Adipose tissue (tissue), 3 donors: ENCODE data around the gene KIF25. TPM values are rescaled to one million over a fixed set of nuclear protein-coding genes. Genes with fewer than 3 reads are reported as not detected.

Source experiments
- H3K27ac ChIP-seq: one replicate; pipeline ENCODE4 v1.5.1; 2013; ENCODE audit warnings: low read depth, low read length
- WGBS, 3 donors: extraction: QIAGEN DNeasy Blood & Tissue Kit; methylation state at CpG; one replicate each; pipeline ENCODE4 v1.1.7; 2013; 5-methylcytosine and 5-hydroxymethylcytosine counted together
- polyA plus RNA-seq, 3 donors: library from polyadenylated mRNA; stranded (reverse); fragments of 200-250 nt; gene quantifications; one replicate each; pipeline ENCODE4 v1.2.3, GENCODE V29; 2013
- donor health status: healthy with polysubstance abuse.
- donor health status: Bipolar disorder and iron deficiency.
- donor health status: healthy.

Gene KIF25
- polyA plus RNA-seq, 3 donors = 0.22 to 1.6 (median 0.65) TPM

GRCh38 chr6:168053086-168053956 lies 55.9 kb downstream of the KIF25 start:
- H3K27ac ChIP-seq = no peak overlapping the region
- 87 to 88% (median 87%) methylated on average over 38 of the region's 38 CpGs for WGBS, 3 donors

- WGBS, 3 donors = 88 to 94% (median 91%) methylated on average over 13 to 14 of the region's 14 CpGs
- H3K27ac ChIP-seq = no peak overlapping the region
Measured at GRCh38 chr6:168053957-168054471, 56.5 kb downstream of the KIF25 start.

- 55 to 72% (median 60%) methylated on average over 18 of the region's 18 CpGs for WGBS, 3 donors
- no peak overlapping the region for H3K27ac ChIP-seq
Measured at GRCh38 chr6:168054765-168055560, 57.5 kb downstream of the KIF25 start.

GRCh38 chr6:168055696-168056489 lies 58.4 kb downstream of the KIF25 start:
- H3K27ac ChIP-seq = no peak overlapping the region
- 92 to 94% (median 93%) methylated on average over 22 of the region's 22 CpGs for WGBS, 3 donors

GRCh38 chr6:168056892-168057527 lies 59.5 kb downstream of the KIF25 start:
- 88 to 95% (median 94%) methylated on average over 23 to 24 of the region's 24 CpGs for WGBS, 3 donors

GRCh38 chr6:168057836-168058235 lies 60.4 kb downstream of the KIF25 start:
- WGBS, 3 donors = 92 to 96% (median 93%) methylated on average over 14 of the region's 14 CpGs

More at GRCh38 chr6:168056892-168057527, 59.5 kb downstream of the KIF25 start:
- no peak overlapping the region for H3K27ac ChIP-seq

GRCh38 chr6:168058691-168059551 lies 61.5 kb downstream of the KIF25 start:
- H3K27ac ChIP-seq = no peak overlapping the region
- 92 to 94% (median 94%) methylated on average over 20 to 30 of the region's 30 CpGs for WGBS, 3 donors

More at GRCh38 chr6:168057836-168058235, 60.4 kb downstream of the KIF25 start:
- no peak overlapping the region for H3K27ac ChIP-seq

GRCh38 chr6:168060521-168060931 lies 63.1 kb downstream of the KIF25 start:
- no peak overlapping the region for H3K27ac ChIP-seq
- 29 to 59% (median 55%) methylated on average over 12 of the region's 12 CpGs for WGBS, 3 donors

- WGBS, 3 donors = 88 to 94% (median 92%) methylated on average over 29 of the region's 29 CpGs
Measured at GRCh38 chr6:168061269-168062210, 64.1 kb downstream of the KIF25 start.

GRCh38 chr6:168062346-168063289 lies 65.1 kb downstream of the KIF25 start:
- WGBS, 3 donors = 90 to 92% (median 91%) methylated on average over 30 to 31 of the region's 31 CpGs
- H3K27ac ChIP-seq = no peak overlapping the region

More at GRCh38 chr6:168061269-168062210, 64.1 kb downstream of the KIF25 start:
- H3K27ac ChIP-seq = no peak overlapping the region

- H3K27ac ChIP-seq = no peak overlapping the region
- WGBS, 3 donors = 92 to 94% (median 92%) methylated on average over 12 to 13 of the region's 13 CpGs
Measured at GRCh38 chr6:168063431-168063830, 66.0 kb downstream of the KIF25 start.

- H3K27ac ChIP-seq = no peak overlapping the region
- 89 to 94% (median 92%) methylated on average over 11 of the region's 11 CpGs for WGBS, 3 donors
Measured at GRCh38 chr6:168064226-168064807, 66.8 kb downstream of the KIF25 start.

GRCh38 chr6:168067081-168067759 lies 69.7 kb downstream of the KIF25 start:
- WGBS, 3 donors = 91 to 93% (median 91%) methylated on average over 24 of the region's 24 CpGs
- H3K27ac ChIP-seq = no peak overlapping the region

- no peak overlapping the region for H3K27ac ChIP-seq
- WGBS, 3 donors = 87 to 95% (median 94%) methylated on average over 7 of the region's 7 CpGs
Measured at GRCh38 chr6:168070804-168071203, 73.3 kb downstream of the KIF25 start.
